ENCODE measurements around the gene TRIO. TPM values are rescaled to one million over a fixed set of nuclear protein-coding genes. Genes with fewer than 3 reads are reported as not detected.

Gene TRIO
- total and polyA plus RNA-seq, 2 of the 8 experiments (the other 6 are each of a cell fraction or from before 2014, with no cell fraction given) = 35.1 to 69.1 TPM

DNA sequence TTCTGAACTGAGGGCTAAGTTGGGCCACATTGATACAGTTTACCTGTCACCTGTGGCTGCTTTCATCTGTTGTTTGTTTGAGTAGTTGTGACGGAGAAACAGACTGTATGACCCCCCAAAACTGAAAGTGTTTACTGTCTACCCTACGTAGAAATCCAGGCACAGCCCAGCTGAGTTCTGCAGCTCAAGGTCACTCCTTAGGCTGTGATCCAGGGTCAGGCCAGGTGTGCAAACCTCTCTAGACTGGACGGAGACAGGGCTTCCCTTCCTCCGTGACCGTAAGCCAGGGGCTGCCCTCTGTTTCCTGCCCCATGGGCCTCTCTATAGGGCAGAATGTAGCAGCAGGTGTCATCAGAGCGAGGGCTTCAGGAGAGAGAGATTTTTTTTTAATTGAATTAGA, 230.5 kb downstream of the TRIO start:
- no peak overlapping the region for H3K14ac ChIP-seq (ENCODE audit: insufficient read length)
- peaks cover 9 to 44% (median 35%) of the 10 kb centered on the region in 4 experiments for H3K36me3 ChIP-seq (ENCODE audit: control insufficient read depth in 2 of 4, insufficient read depth in 4 of 4, low read length in 3 of 4)
- no peak overlapping the region for H3K27ac ChIP-seq (ENCODE audit: low read depth, low read length)
- no peak overlapping the region for H4K8ac ChIP-seq (ENCODE audit: extremely low read depth, insufficient read depth, low read length)
- no peaks in the 10 kb centered on the region for H3K79me1 ChIP-seq (ENCODE audit: low read depth, low read length)
- no peak for DNase-seq (ENCODE audit: low read depth in 1 of 2, low spot score in 2 of 2)
- H2AFZ ChIP-seq (ENCODE audit: low read length) = no peak overlapping the region
- H4K91ac ChIP-seq (replicated peaks; ENCODE audit: insufficient read length, low read length) = no peak overlapping the region
- H3K9ac ChIP-seq (replicated peaks in 1 of 4; ENCODE audit: extremely low read depth in 1 of 4, low read depth in 3 of 4, low read length in 3 of 4) = no peak overlapping the region
- POLR2A ChIA-PET (ENCODE audit: partially characterized antibody) = interaction anchor here (0.8 kb wide), 1 partner anchor 16 kb away, joined by 3 read pairs; no protein-coding TSS in a partner anchor
- no peaks in the 10 kb centered on the region for H3K79me2 ChIP-seq (ENCODE audit: control insufficient read depth in 1 of 2, insufficient read depth in 2 of 2, low read length in 2 of 2)
- no peak overlapping the region for H2BK15ac ChIP-seq (ENCODE audit: low read length)
- H4K20me1 ChIP-seq (replicated peaks in 1 of 2; ENCODE audit: control insufficient read depth in 1 of 2, insufficient read depth in 2 of 2, low read length in 2 of 2) = peaks cover 2% of the 10 kb centered on the region in 2 experiments
- H3K56ac ChIP-seq (replicated peaks; ENCODE audit: insufficient read length, low read depth, low read length) = no peak overlapping the region
- no peak overlapping the region for H3K4me2 ChIP-seq (ENCODE audit: insufficient read depth in 1 of 2, low read depth in 2 of 2, low read length in 2 of 2)
- H2BK20ac ChIP-seq (ENCODE audit: low read length) = no peak overlapping the region
- no peak for TF ChIP-seq POU5F1 (IDR thresholded peaks at IDR 0.05; ENCODE audit: low read depth, low read length)
- TF ChIP-seq KDM4A (IDR thresholded peaks at IDR 0.05; ENCODE audit: low read depth, low read length, severe bottlenecking) = no peak
- no peak for TF ChIP-seq YY1 (IDR thresholded peaks at IDR 0.05; ENCODE audit: low read depth, low read length)
- TF ChIP-seq SAP30 (IDR thresholded peaks at IDR 0.05; ENCODE audit: insufficient read depth, insufficient replicate concordance, low read length) = no peak
- TF ChIP-seq BCL11A (IDR thresholded peaks at IDR 0.05; ENCODE audit: low read depth in 2 of 2, low read length in 2 of 2) = no peak
- no peak for TF ChIP-seq CREB1 (IDR thresholded peaks at IDR 0.05)
- no peak for TF ChIP-seq GTF2F1 (IDR thresholded peaks at IDR 0.05; ENCODE audit: borderline replicate concordance, low read depth, low read length)
- TF ChIP-seq NRF1 (IDR thresholded peaks at IDR 0.05; ENCODE audit: low read depth, low read length) = no peak
- H3K4ac ChIP-seq (replicated peaks; ENCODE audit: insufficient read length, low read depth, low read length) = no peak overlapping the region
- H3K23me2 ChIP-seq (ENCODE audit: low read depth, low read length) = no peaks in the 10 kb centered on the region
- H2BK120ac ChIP-seq (replicated peaks; ENCODE audit: low read depth, low read length) = no peak overlapping the region
- H4K5ac ChIP-seq (ENCODE audit: insufficient read length, low read depth, low read length) = no peak overlapping the region
- H3K9me3 ChIP-seq (ENCODE audit: insufficient read depth in 2 of 2, low read depth in 1 of 2, low read length in 1 of 2) = no peaks in the 10 kb centered on the region
- H2BK12ac ChIP-seq (ENCODE audit: low read depth, low read length) = 0 out of 2 replicates have a peak overlapping the region, but pooled peaks have one; percentile 27
- peaks cover 0 to 3% (median 1%) of the 10 kb centered on the region in 4 experiments; a peak in 2 of 7 replicates for H3K4me1 ChIP-seq (replicated peaks in 1 of 4; ENCODE audit: control insufficient read depth in 3 of 4, insufficient read depth in 4 of 4, low read length in 3 of 4)
- no peak overlapping the region for H3K23ac ChIP-seq (ENCODE audit: insufficient read length)
- CTCF ChIA-PET (ENCODE audit: partially characterized antibody) = interaction anchor here (0.9 to 1.1 kb wide), 2 partner anchors 9 to 23 kb away, joined by 4 to 6 read pairs; no protein-coding TSS in a partner anchor
- no peak overlapping the region for H3K18ac ChIP-seq (ENCODE audit: extremely low read depth, low read length)
- no peak overlapping the region for H3K4me3 ChIP-seq (ENCODE audit: extremely low read depth in 1 of 4, insufficient read depth in 2 of 4, low read depth in 3 of 4, low read length in 4 of 4)
- H2BK5ac ChIP-seq (ENCODE audit: low read depth, low read length) = no peak overlapping the region
- FAIRE-seq = no peak
- 93% methylated on average over 6 of the region's 6 CpGs; no CpG with 5 or more reads in 1 of the 2 experiments for WGBS, 2 experiments (ENCODE audit: extremely low coverage in 1 of 2, insufficient coverage in 1 of 2, insufficient read length in 1 of 2, insufficient replicate concordance in 2 of 2, low coverage in 1 of 2, low lambda C conversion rate in 2 of 2, missing lambda C conversion rate in 1 of 2)
- H3K27me3 ChIP-seq (replicated peaks in 1 of 4; ENCODE audit: control insufficient read depth in 3 of 4, extremely low read depth in 1 of 4, insufficient read depth in 3 of 4, low read length in 3 of 4) = no peaks in the 10 kb centered on the region
- H2AK5ac ChIP-seq (ENCODE audit: low read depth, low read length) = no peak overlapping the region
